Cardiac septum (tissue), 1 donor: Measurements from ENCODE around the gene PNMT. TPM values are rescaled to one million over a fixed set of nuclear protein-coding genes. Genes with fewer than 3 reads are reported as not detected.
"Not testable (repeated sequence)": the region's sequence is repeated elsewhere in the genome, so short reads cannot be mapped to it uniquely, and the experiment has no call there.

Source experiments
- DNase-seq: peaks from one replicate; pipeline ENCODE4 v3.0.0-alpha.2; 2020; ENCODE audit warnings: low spot score
- intact Hi-C: fragments of 100-400 bp; cut with DNase I; formaldehyde crosslinking; loops from one replicate; pipeline ENCODE4 v1.14.0; 2022
- total RNA-seq: library from RNA; stranded (reverse); fragmentation: NEBNext Ultra II Directional; extraction: Animal tissue kit (Norgen Biotek cat#: 25700); gene quantifications from one replicate; pipeline ENCODE4 v1.2.1, GENCODE V29; 2021
- donor health status: DM: no; HTN: no; CAD: no.

The PNMT gene
- total RNA-seq, 1 donor from 2014 or later: 10.9 TPM

- no peak for DNase-seq
- intact Hi-C loops: no loop called here
Observed at GRCh38 chr17:39677072-39677471, 8.8 kb downstream of the PNMT start.

- no peak for DNase-seq
- intact Hi-C loops: loop anchor here (2.0 kb wide), 1 partner anchor 13 kb away; the partner anchor contains the start of gene TCAP
Observed at GRCh38 chr17:39677542-39678339, 9.5 kb downstream of the PNMT start.

GRCh38 chr17:39678340-39679116, 10.3 kb downstream of the PNMT start:
- intact Hi-C loops: loop anchor here (2.0 kb wide), 1 partner anchor 14 kb away; the partner anchor contains the start of gene TCAP
- DNase-seq: no peak

- DNase-seq: no peak
- intact Hi-C loops: loop anchor here (2.0 kb wide), 1 partner anchor 15 kb away; the partner anchor contains the start of gene TCAP
Observed at GRCh38 chr17:39679521-39680192, 11.4 kb downstream of the PNMT start.

GRCh38 chr17:39683295-39683939, 15.2 kb downstream of the PNMT start:
- no peak for DNase-seq
- intact Hi-C loops: no loop called here

GRCh38 chr17:39684369-39685192, 16.3 kb downstream of the PNMT start:
- intact Hi-C loops: no loop called here
- no peak for DNase-seq

- no peak for DNase-seq
- intact Hi-C loops: no loop called here
Observed at GRCh38 chr17:39687101-39687545, 18.9 kb downstream of the PNMT start.

- DNase-seq: peak; percentile 87
- intact Hi-C loops: no loop called here
Observed at GRCh38 chr17:39687546-39688474, 19.6 kb downstream of the PNMT start, which contains the start of gene PGAP3. TSS of gene PGAP3 (minus strand) at chr17:39688057. CDS start at chr17:39688014, 43 bp downstream.

GRCh38 chr17:39688475-39688835, 20.2 kb downstream of the PNMT start:
- intact Hi-C loops: no loop called here

GRCh38 chr17:39688945-39689344, 20.7 kb downstream of the PNMT start:
- intact Hi-C loops: no loop called here
- DNase-seq: no peak

More at GRCh38 chr17:39688475-39688835, 20.2 kb downstream of the PNMT start:
- DNase-seq: no peak

- DNase-seq: no peak
- intact Hi-C loops: no loop called here
Observed at GRCh38 chr17:39694593-39694992, 26.3 kb downstream of the PNMT start.

GRCh38 chr17:39695089-39695474, 26.8 kb downstream of the PNMT start:
- DNase-seq: no peak
- intact Hi-C loops: no loop called here

GRCh38 chr17:39696731-39697130, 28.5 kb downstream of the PNMT start:
- no peak for DNase-seq
- intact Hi-C loops: no loop called here

- intact Hi-C loops: no loop called here
Observed at GRCh38 chr17:39697961-39698360, 29.7 kb downstream of the PNMT start.

GRCh38 chr17:39699157-39699817, 31.0 kb downstream of the PNMT start:
- DNase-seq, intact Hi-C loops: not testable (repeated sequence)

More at GRCh38 chr17:39697961-39698360, 29.7 kb downstream of the PNMT start:
- DNase-seq: no peak

- DNase-seq: no peak
- intact Hi-C loops: no loop called here
Observed at GRCh38 chr17:39699818-39700147, 31.5 kb downstream of the PNMT start, which contains the start of gene ERBB2. TSS of gene ERBB2 (plus strand) at chr17:39700064. CDS start at chr17:39700239, 175 bp downstream.
